GM12892 (cell line): ENCODE data around the gene XPNPEP1.
"Not testable (repeated sequence)": the region's sequence is repeated elsewhere in the genome, so short reads cannot be mapped to it uniquely, and the experiment has no call there.

Experiments
- DNase-seq: peaks from one replicate; pipeline ENCODE4 v3.0.0; 2011; ENCODE audit not compliant: insufficient read length
- FAIRE-seq: peaks from 2 replicates; lab custom pipeline; 2011; peaks lifted over from hg19 to GRCh38; lab: Jason Lieb, UNC
- POLR2A ChIP-seq: IDR thresholded peaks from 2 replicates; pipeline ENCODE4 v1.6.1; 2011; ENCODE audit warnings: low read depth, low read length, control low read depth
- POLR2AphosphoS5 ChIP-seq: IDR thresholded peaks from 2 replicates; pipeline ENCODE4 v1.6.1; 2011; ENCODE audit warnings: low read depth, low read length, control low read depth
- TAF1 ChIP-seq: IDR thresholded peaks from 2 replicates; pipeline ENCODE4 v1.6.1; 2011; ENCODE audit warnings: low read depth, mild to moderate bottlenecking, control low read depth, low read length, borderline replicate concordance

The XPNPEP1 gene

GRCh38 chr10:109931163-109931562, 7.9 kb upstream of the XPNPEP1 start:
- FAIRE-seq (no peak), DNase-seq (no peak)
- TF ChIP-seq POLR2AphosphoS5 (no peak), POLR2A (no peak), TAF1 (no peak)

DNA sequence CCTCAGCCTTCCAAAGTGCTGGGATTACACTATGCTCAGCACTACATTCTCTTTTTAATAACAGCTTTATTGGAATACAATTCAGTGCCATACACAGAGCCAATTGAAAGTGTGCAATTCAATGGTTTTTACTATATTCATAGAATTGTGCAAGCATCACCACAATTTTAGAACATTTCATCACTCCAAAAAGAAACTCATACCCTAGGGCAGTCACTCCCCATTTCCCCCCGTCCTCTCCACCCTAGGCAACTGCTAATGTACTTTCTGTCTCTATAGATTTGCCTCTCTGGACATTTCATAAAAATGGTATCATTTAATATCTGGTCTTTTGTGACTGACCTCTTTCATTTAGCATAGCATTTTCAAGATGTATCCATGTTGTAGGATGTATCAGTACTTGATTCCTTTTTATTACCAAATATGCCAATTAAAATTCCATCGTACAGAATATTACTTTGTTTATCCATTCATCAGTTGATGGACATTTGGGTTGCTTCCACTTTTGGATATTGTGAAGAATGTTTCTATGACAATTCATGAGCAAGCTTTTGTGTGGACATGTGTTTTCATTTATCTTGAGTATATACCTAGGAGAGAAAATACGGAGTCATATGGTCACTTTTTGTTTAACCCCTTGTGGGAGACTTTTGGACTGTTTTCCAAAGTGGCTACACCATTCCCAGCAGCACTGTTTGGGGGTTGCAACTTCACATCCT, 6.3 kb upstream of the XPNPEP1 start:
- TF ChIP-seq POLR2A (no peak), TAF1 (no peak), POLR2AphosphoS5 (no peak)
- FAIRE-seq: no peak

DNA sequence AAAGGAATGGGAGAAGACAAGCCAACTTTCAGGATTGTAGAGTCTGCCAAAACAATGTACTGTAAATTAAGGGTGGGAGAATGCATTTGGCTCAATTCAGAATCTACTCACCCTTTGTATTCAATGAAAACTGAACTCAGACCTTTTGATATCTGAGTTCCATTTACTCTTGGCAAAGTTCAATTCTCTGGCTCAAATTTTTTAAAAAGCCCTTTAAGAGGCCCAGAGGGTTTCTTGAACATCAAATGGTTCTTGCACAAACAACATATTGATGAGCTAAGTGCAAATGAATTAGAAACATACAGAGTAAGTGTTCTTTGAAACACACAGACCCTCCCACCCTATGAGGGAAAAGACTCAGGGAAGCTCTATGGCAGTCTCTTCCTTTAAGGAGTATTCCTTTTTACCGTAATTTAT, 5.2 kb upstream of the XPNPEP1 start:
- DNase-seq (no peak), FAIRE-seq (no peak)
- no peak for TF ChIP-seq TAF1
- no peak for TF ChIP-seq POLR2A
- TF ChIP-seq POLR2AphosphoS5: no peak

More for the DNA sequence above, 6.3 kb upstream of the XPNPEP1 start:
- DNase-seq: no peak

DNA sequence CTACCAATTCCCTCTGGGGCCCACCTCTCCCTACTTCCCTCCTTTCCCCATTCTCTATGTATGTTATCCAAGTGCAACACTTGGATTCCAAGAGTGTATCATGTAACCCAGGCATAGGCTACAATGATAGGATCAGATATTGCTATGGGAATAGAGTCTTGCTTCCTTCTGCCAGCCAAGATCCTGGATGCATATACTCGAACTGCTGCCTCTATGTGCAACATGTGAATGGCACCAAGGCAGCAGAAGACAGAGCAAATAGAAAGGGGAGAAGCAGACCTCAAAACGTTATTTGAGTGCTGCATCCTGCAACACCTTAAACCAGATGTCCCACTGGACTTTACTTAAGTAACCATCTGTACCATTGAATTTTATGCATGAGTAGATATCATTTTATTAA, 3.5 kb upstream of the XPNPEP1 start:
- DNase-seq (no peak), FAIRE-seq (no peak)
- no peak for TF ChIP-seq TAF1

GRCh38 chr10:109926061-109926745, 2.9 kb upstream of the XPNPEP1 start:
- no peak for DNase-seq
- TF ChIP-seq POLR2A (no peak), TAF1 (no peak), POLR2AphosphoS5 (no peak)
- no peak for FAIRE-seq

- TF ChIP-seq TAF1 (no peak), POLR2A (no peak), POLR2AphosphoS5 (no peak)
- no peak for DNase-seq
- FAIRE-seq: no peak
Observed at GRCh38 chr10:109924967-109925620, 1.8 kb upstream of the XPNPEP1 start.

DNA sequence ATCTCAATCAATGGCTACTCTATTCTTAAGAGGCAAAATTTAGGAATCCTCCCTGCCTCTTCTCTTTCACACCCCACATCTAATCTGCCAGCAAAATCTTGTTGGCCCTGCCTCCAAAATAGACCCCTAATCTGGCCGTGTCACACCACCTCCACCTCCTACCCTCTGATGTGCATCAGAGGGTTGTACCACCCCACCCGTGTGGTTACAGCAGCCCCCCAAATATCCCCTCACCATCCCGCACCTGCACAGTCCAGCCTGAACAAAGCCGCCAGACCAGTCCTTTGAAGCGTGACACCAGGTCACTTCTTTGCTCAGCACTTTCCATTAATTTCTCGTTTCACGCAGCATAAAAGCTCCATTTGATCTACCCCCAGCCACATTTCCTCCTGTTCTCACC, 776 bp upstream of the XPNPEP1 start:
- FAIRE-seq (no peak), DNase-seq (no peak)
- TF ChIP-seq POLR2AphosphoS5: no peak
- TF ChIP-seq POLR2A: no peak
- no peak for TF ChIP-seq TAF1

- FAIRE-seq: no peak
- TF ChIP-seq TAF1: no peak
- no peak for TF ChIP-seq POLR2AphosphoS5
- no peak for TF ChIP-seq POLR2A
- no peak for DNase-seq
Observed at GRCh38 chr10:109922358-109922975, 844 bp downstream of the XPNPEP1 start.

DNA sequence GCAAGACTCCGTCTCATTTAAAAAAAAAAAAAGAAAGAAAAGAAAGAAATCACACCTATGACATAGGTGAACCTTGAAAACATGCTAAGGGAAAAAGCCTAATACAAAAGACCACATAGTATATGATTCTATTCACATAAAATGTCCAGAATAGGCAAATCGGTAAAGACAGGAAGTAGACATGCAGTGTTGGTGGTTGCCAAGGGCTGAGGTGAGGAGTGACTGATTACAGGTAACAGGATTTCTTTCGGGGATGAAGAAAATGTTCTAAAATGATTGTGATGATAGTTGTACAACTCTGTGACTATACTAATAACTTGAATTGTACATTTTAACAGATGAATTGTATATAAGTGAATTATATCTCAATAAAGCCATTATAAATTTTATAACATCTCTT, 3.3 kb downstream of the XPNPEP1 start:
- FAIRE-seq (no peak), DNase-seq (no peak)
- TF ChIP-seq POLR2AphosphoS5 (no peak), POLR2A (no peak), TAF1 (no peak)

DNA sequence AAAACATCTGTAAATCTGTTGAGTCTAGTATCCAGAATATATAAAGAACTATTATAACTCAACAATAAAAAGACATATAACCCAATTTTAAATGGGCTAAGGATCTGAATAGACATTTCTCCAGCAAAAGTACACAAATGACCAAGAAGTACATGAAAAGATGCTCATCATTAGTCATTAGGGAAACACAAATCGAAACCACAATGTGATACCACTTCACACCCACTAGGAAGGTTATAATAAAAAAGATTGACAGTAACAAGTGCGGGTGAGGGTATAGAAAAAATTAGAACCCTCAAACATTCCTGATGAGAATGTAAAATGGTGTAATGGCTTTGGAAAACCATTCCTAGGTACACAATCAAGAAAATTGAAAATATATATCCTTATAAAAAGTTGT, 4.1 kb downstream of the XPNPEP1 start:
- no peak for DNase-seq
- TF ChIP-seq POLR2AphosphoS5: no peak
- TF ChIP-seq TAF1: no peak
- no peak for TF ChIP-seq POLR2A
- FAIRE-seq: no peak

- not testable (repeated sequence) for DNase-seq, FAIRE-seq
Observed at GRCh38 chr10:109918707-109919106, 4.6 kb downstream of the XPNPEP1 start.

DNA sequence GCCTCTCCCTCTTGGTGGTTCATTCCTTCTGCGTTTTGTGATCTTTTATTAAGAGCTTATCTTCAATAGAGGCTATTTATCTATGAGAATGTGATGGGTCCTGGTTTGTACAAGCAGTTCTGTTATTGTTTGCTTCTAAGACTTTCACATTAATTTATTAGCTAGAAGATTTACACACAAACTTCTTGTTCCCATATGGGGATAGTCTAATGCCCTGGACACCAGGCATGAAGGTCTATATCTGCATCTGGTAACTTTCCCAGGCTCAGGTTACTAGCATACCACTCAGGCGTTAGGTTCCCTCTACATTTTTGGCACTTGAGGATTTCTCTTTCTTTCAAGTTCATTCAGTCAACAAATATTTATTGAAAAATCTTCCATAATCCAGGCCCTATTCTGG, 7.7 kb downstream of the XPNPEP1 start:
- no peak for FAIRE-seq
- TF ChIP-seq POLR2A (no peak), TAF1 (no peak), POLR2AphosphoS5 (no peak)
- no peak for DNase-seq
